NB4 (cell line): ENCODE data around the gene LPGAT1.

ENCODE experiments used
- MYC ChIP-seq: IDR thresholded peaks from 2 replicates; pipeline ENCODE4 v1.6.1; 2011; ENCODE audit warnings: low read depth, low read length
- POLR2A ChIP-seq: IDR thresholded peaks from 2 replicates; pipeline ENCODE4 v1.6.1; 2011; ENCODE audit warnings: mild to moderate bottlenecking; ENCODE audit not compliant: insufficient read length; ENCODE audit errors: extremely low read depth
- TF ChIP-seq, protein P1 (sequence below): IDR thresholded peaks from one replicate; pipeline ENCODE4 v1.5.1; 2012; ENCODE audit warnings: low read depth, low read length

- TF ChIP-seq, protein P1, sequence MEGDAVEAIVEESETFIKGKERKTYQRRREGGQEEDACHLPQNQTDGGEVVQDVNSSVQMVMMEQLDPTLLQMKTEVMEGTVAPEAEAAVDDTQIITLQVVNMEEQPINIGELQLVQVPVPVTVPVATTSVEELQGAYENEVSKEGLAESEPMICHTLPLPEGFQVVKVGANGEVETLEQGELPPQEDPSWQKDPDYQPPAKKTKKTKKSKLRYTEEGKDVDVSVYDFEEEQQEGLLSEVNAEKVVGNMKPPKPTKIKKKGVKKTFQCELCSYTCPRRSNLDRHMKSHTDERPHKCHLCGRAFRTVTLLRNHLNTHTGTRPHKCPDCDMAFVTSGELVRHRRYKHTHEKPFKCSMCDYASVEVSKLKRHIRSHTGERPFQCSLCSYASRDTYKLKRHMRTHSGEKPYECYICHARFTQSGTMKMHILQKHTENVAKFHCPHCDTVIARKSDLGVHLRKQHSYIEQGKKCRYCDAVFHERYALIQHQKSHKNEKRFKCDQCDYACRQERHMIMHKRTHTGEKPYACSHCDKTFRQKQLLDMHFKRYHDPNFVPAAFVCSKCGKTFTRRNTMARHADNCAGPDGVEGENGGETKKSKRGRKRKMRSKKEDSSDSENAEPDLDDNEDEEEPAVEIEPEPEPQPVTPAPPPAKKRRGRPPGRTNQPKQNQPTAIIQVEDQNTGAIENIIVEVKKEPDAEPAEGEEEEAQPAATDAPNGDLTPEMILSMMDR, result no peak
- TF ChIP-seq MYC, result no peak
- TF ChIP-seq POLR2A, result no peak
Measured at GRCh38 chr1:211791979-211792378, 38.6 kb downstream of the LPGAT1 start.
